GM19397 (cell line): ENCODE data around the gene SOWAHC.
"Not testable (repeated sequence)": the region's sequence is repeated elsewhere in the genome, so short reads cannot be mapped to it uniquely, and the experiment has no call there.

Source experiments
- ATAC-seq: cut with Tn5 transposase; IDR thresholded peaks from one replicate; pipeline ENCODE4 v1.9.1; 2021; ENCODE audit warnings: mild to moderate bottlenecking, moderate library complexity; ENCODE audit not compliant: unreplicated experiment

SOWAHC gene

DNA sequence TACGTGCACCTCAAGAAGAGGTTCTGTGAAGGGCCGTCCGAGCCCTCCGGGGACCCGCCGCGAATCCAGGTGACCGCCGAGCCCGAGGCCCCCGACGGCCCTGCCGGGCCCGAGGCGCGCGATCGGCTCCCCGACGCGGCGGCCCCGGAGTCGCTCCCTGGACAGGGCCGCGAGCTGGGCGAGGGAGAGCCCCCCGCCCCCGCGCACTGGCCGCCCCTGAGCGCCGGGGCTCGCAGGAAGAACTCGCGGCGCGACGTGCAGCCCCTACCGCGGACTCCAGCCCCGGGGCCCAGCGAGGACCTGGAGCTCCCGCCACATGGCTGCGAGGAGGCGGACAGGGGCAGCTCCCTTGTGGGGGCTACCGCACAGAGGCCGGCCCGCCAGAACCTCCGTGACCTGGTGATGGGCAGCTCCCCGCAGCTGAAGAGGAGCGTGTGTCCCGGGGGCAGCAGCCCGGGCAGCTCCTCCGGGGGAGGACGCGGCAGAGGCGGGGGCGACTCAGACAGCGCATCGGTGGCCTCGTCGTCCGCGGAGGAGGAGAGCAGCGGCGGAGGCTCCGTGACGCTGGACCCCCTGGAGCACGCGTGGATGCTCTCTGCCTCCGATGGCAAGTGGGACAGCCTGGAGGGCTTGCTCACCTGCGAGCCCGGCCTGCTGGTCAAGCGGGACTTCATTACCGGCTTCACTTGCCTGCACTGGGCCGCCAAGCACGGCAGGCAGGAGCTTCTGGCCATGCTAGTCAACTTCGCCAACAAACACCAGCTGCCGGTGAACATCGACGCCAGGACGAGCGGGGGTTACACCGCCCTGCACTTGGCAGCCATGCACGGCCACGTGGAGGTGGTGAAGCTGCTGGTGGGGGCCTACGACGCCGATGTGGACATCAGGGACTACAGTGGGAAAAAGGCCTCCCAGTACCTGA is 812 bp downstream of the SOWAHC start:
- no peak for ATAC-seq

- no peak for ATAC-seq
These were observed 1.5 kb downstream of the SOWAHC start for GRCh38 chr2:109615637-109616144.

GRCh38 chr2:109616184-109616583 is 2.0 kb downstream of the SOWAHC start:
- ATAC-seq, result no peak

GRCh38 chr2:109619032-109619615 is 5.0 kb downstream of the SOWAHC start:
- no peak for ATAC-seq

DNA sequence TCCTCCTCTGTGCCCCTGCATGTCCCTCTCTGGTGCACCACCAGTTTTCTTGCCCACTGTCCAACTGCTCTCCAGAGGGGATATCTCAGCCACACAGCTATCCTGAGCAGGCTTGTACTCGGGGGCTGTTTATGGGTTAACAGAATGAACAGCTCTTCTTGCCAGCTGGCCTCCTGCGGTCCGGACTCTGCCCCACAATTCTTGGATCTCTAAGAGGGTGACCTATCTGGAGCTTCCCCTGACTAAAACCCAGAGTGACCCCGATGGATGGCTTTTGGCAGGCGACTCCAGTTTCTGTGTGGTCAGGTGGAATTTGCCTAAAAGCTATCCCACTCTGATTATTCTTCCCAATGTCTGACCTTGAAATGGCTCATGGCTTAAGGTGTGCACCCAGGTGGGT is 9.1 kb downstream of the SOWAHC start:
- ATAC-seq, result no peak

- ATAC-seq, result no peak
These were observed 9.8 kb downstream of the SOWAHC start for GRCh38 chr2:109623923-109624322.

- no peak for ATAC-seq
These were observed 10.2 kb downstream of the SOWAHC start for GRCh38 chr2:109624339-109624738.

GRCh38 chr2:109628321-109628720 is 14.2 kb downstream of the SOWAHC start:
- ATAC-seq, result not testable (repeated sequence)

DNA sequence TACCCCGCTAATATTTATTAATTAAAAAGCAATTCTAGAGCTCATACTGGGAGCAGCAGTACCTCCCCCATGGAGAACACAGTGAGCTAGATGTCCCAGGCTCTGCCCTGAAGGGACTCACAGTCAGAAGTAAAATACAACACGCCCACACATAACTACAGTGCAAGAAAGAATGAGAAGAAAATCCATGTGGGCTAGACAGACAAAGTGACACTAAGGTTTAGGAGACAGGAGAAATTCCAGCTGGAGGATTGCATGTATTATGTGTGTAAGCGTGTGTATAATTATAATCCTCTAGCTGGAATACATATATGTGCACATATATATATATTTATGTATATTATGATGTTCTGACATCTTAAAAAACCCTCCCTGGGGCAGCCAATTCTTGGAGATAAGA is 15.7 kb downstream of the SOWAHC start:
- ATAC-seq, result no peak

- no peak for ATAC-seq
These were observed 16.6 kb downstream of the SOWAHC start for GRCh38 chr2:109630441-109631430.

DNA sequence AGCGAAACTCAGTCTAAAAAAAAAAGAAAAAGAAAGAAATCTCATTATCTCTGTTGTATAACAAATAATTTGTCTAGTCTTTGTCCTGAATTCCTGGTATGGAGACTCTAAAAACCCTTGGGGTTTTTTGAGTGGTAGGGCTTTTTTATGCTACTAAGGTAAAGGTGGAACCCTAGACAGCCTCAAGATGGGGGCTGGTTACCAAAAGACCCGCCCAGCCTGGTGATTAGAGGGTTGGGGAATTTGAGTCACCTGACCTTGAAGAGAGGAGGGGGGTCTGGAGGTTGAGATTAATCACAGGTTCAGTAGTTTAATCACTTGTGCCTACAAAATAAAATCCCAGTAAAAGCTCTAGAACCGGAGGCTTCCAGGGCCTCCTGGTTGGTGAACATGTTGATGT is 17.6 kb downstream of the SOWAHC start:
- no peak for ATAC-seq

DNA sequence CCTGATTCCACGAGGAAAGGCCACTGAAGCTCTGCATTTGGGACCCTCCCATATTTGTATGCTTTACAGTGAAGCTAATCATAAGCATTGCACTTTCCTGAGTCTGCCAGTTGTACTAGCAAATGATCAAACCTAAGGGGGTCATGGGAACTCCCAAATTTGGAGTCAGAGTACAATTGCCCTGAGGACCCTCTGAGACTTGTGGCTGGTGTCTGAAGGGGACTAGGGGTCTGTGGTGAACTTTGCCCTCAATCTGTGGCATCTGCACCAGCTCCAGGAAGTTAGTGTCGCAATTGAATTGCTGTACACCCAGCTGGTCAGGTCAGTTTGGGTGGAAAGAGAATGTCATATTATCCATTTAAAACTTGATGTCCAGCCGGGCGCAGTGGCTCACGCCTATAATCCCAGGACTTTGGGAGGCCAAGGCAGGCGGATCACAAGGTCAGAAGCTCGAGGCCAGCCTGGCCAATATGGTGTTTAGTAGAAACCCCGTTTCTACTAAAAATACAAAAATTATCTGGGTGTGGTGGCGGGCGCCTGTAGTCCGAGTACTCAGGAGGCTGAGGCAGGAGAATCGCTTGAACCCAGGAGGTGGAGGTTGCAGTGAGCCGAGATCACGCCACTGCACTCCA is 18.1 kb downstream of the SOWAHC start:
- no peak for ATAC-seq

GRCh38 chr2:109633284-109633961 is 19.3 kb downstream of the SOWAHC start:
- no peak for ATAC-seq

DNA sequence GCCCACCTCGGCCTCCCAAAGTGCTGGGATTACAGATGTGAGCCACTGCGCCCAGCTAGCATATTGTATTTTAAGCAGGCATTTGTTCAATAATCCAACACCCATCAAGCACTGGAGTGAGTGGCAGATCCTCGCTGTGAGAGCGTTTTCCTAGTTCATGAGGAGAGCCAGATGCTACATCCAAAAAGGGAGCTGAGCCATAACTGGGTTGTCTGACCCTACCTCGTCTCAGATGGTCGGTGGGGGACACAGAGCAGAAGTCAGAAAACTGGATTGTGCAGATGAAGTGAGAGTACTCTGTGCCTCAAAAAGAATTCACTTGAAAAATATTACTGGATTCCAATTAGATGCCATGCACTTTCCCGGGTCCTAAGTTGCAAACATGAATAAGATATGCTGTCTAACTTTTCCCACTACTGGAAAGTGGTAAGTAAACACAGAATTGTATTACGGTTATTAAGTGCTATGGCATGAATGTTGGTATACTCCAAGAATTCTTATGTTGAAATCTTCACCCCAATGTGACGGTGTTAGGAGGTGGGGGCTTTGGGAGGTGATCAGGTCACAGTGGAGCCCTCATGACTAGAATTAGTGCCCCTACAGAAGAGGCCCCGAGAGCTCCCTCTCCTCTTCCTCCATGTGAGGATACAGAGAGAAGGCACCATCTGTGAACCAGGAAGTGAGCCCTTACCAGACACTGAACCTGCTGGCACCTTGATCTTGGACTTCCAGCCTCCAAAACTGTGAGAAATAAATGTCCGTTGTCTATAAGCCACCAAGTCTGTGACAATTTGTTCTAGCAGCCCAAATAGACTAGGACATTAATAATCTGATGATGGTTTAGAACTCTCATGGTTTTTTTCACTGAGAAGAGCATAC is 21.5 kb downstream of the SOWAHC start:
- no peak for ATAC-seq

- ATAC-seq, result no peak
These were observed 22.2 kb downstream of the SOWAHC start for GRCh38 chr2:109636317-109636716.

DNA sequence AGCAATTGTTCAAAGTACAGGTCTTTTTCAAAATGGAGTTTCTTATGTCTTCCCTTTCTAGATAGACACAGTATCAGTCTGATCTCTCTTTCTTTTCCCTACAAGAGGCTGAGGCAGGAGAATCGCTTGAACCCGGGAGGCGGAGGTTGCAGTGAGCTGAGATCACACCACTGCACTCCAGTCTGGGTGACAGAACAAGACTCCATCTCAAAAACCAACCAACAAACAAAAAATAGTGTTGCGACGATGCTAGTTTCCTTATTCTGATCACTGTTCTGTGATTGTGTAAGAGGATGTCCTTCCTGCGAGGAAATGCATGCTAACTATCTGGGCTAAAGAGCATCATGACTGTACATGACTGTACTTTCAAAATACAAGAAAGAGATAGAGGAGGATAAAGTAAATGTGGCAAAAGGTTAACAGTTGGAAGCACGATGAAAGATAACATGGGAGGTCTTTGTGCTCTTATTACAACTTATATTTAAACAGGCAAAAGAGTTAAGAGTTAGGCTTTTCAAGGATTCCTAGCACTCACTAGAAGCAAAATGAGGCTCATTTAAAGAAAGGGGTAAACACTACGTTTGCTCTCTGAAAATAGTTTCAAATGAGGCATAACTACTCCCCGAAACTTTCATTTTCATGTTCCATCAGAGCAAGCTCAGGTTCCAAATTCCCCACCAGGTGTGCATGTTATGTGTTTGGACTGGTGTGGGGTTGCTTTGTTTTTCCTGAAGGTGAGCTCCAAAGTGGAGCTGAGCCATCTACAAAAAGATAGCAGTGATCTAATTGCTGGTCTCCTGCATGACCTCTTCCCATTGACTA is 23.8 kb downstream of the SOWAHC start:
- ATAC-seq, result no peak

- ATAC-seq, result no peak
These were observed 24.6 kb downstream of the SOWAHC start for GRCh38 chr2:109638795-109639194.

DNA sequence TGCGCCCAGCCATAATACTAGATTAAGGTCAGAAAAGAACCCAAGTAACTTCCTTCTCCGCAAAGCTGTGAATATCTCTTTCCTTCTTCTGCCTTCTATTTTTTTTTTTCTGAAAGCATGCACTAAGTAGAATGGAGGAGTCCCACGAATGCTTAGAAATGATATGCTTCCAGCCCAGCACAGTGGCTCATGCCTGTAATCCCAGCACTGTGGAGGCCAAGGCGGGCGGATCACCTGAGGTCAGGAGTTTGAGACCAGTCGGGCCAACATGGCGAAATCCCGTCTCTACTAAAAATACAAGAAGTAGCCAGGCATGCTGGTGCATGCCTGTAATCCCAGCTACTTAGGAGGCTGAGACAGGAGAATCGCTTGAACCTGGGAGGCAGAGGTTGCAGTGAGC is 25.8 kb downstream of the SOWAHC start:
- not testable (repeated sequence) for ATAC-seq
